Measurements from ENCODE around the gene MICALL2. TPM values are rescaled to one million over a fixed set of nuclear protein-coding genes. Genes with fewer than 3 reads are reported as not detected.

Gene MICALL2
- total RNA-seq, 1 donor from 2014 or later, result 1.8 TPM

DNA sequence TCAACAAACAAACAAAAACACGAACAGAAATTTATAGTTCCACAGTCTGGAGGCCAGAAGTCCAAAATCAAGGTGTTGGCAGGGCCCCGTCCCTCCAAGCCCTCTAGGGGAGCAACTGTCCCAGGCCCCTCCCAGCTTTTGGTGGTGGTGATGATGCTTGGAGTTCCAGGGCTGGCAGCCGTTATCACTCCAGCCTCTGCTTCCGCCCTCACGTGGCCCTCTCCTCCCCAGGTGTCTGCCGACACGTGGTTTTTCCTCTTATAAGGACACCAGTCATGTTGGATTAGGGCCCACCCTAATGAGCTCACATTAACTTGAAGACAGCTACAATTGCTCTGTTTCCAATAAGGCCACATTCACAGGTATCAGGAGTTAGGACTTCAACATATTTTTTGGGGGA, 49.7 kb downstream of the MICALL2 start:
- no peaks in the 10 kb centered on the region for H3K36me3 Mint-ChIP-seq (ENCODE audit: low read depth)
- H3K4me3 Mint-ChIP-seq, result no peak overlapping the region
- no peak overlapping the region for H3K27ac Mint-ChIP-seq
- intact Hi-C loops (cut with micrococcal nuclease), result no loop called here
- H3K9me3 Mint-ChIP-seq, result no peaks in the 10 kb centered on the region
- no peak for DNase-seq
- peaks cover 1% of the 10 kb centered on the region for H3K4me1 Mint-ChIP-seq
- H3K27me3 Mint-ChIP-seq, result peaks cover 6% of the 10 kb centered on the region

- no peak overlapping the region for H3K4me3 Mint-ChIP-seq
Observed at GRCh38 chr7:1408466-1408865, 50.8 kb downstream of the MICALL2 start.

GRCh38 chr7:1407892-1408291, 51.4 kb downstream of the MICALL2 start:
- Mint-ChIP-seq H3K27me3 (peaks cover 18% of the 10 kb centered on the region), H3K4me1 (peaks cover 2% of the 10 kb centered on the region), H3K4me3 (no peak overlapping the region), H3K9me3 (no peaks in the 10 kb centered on the region), H3K36me3 (ENCODE audit: low read depth) (no peaks in the 10 kb centered on the region), H3K27ac (no peak overlapping the region)
- intact Hi-C loops (cut with micrococcal nuclease), result no loop called here
- no peak for DNase-seq

More at GRCh38 chr7:1408466-1408865, 50.8 kb downstream of the MICALL2 start:
- Mint-ChIP-seq H3K9me3 (no peaks in the 10 kb centered on the region), H3K27ac (no peak overlapping the region), H3K27me3 (peaks cover 14% of the 10 kb centered on the region), H3K36me3 (ENCODE audit: low read depth) (no peaks in the 10 kb centered on the region), H3K4me1 (peaks cover 4% of the 10 kb centered on the region)
- intact Hi-C loops (cut with micrococcal nuclease), result no loop called here
- DNase-seq, result no peak

GRCh38 chr7:1404898-1405548, 54.2 kb downstream of the MICALL2 start:
- intact Hi-C loops (cut with micrococcal nuclease), result no loop called here
- Mint-ChIP-seq H3K9me3 (no peaks in the 10 kb centered on the region), H3K27me3 (peaks cover 32% of the 10 kb centered on the region), H3K4me1 (peaks cover 2% of the 10 kb centered on the region), H3K4me3 (no peak overlapping the region), H3K36me3 (ENCODE audit: low read depth) (no peaks in the 10 kb centered on the region), H3K27ac (no peak overlapping the region)
- DNase-seq, result no peak

GRCh38 chr7:1404460-1404809, 54.8 kb downstream of the MICALL2 start:
- no peak for DNase-seq
- no peaks in the 10 kb centered on the region for H3K9me3 Mint-ChIP-seq
- H3K27ac Mint-ChIP-seq, result no peak overlapping the region
- H3K4me3 Mint-ChIP-seq, result no peak overlapping the region
- no peaks in the 10 kb centered on the region for H3K36me3 Mint-ChIP-seq (ENCODE audit: low read depth)
- peaks cover 2% of the 10 kb centered on the region for H3K4me1 Mint-ChIP-seq
- peaks cover 32% of the 10 kb centered on the region for H3K27me3 Mint-ChIP-seq
- intact Hi-C loops (cut with micrococcal nuclease), result no loop called here

GRCh38 chr7:1403638-1404459, 55.4 kb downstream of the MICALL2 start:
- H3K27me3 Mint-ChIP-seq, result peaks cover 32% of the 10 kb centered on the region

DNA sequence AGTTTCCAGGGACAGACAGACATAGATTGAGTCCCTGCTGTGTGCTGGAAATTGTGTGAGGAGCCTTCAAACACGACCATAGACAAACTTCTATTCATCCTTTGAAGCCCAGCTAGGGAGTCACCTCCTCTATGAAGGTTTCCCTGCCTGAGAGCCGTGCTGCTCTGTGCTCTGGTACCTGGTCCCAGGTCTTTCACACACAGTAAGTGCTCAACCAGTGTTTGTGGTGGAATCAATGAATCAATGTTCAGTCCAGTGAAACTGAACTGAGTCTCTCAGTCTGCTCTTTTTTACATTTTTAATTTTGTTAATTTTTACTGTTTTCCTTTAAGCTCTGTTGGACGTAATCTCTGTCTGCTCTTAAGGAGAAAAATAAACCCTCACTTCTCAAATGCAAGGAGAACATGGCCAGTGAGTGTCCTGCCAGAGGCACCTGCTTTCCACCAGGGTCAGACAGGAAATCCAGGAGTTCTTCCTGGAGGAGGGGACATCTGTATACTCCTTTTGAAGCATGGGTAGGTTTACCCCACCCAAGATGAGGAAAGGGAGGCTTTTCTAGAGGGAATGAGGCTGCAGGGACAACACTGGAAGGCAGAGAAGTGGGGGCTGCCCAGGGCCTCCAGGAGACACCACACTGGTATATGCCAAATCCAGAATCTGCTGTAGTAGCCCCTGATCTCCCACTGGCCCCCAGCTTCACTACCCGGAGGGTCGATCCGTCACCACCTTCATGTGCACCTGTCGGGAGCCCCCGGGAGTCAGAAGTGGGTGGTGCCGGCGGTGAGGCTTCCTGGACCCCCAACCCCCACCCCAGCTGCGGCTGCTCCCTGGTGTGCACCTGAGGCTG, 56.3 kb downstream of the MICALL2 start:
- Mint-ChIP-seq H3K4me3 (no peak overlapping the region), H3K27me3 (peaks cover 32% of the 10 kb centered on the region), H3K9me3 (no peaks in the 10 kb centered on the region), H3K27ac (no peak overlapping the region), H3K4me1 (peaks cover 2% of the 10 kb centered on the region), H3K36me3 (ENCODE audit: low read depth) (no peaks in the 10 kb centered on the region)
- no peak for DNase-seq
- intact Hi-C loops (cut with micrococcal nuclease), result no loop called here

More at GRCh38 chr7:1403638-1404459, 55.4 kb downstream of the MICALL2 start:
- H3K4me3 Mint-ChIP-seq, result no peak overlapping the region
- H3K27ac Mint-ChIP-seq, result no peak overlapping the region
- intact Hi-C loops (cut with micrococcal nuclease), result no loop called here
- no peaks in the 10 kb centered on the region for H3K36me3 Mint-ChIP-seq (ENCODE audit: low read depth)
- peaks cover 2% of the 10 kb centered on the region for H3K4me1 Mint-ChIP-seq
- DNase-seq, result no peak
- no peaks in the 10 kb centered on the region for H3K9me3 Mint-ChIP-seq

- DNase-seq, result no peak
- H3K27me3 Mint-ChIP-seq, result peaks cover 33% of the 10 kb centered on the region
- H3K4me1 Mint-ChIP-seq, result peaks cover 2% of the 10 kb centered on the region
- no peak overlapping the region for H3K27ac Mint-ChIP-seq
- no peaks in the 10 kb centered on the region for H3K36me3 Mint-ChIP-seq (ENCODE audit: low read depth)
- no peak overlapping the region for H3K4me3 Mint-ChIP-seq
- H3K9me3 Mint-ChIP-seq, result no peaks in the 10 kb centered on the region
- intact Hi-C loops (cut with micrococcal nuclease), result no loop called here
Observed at GRCh38 chr7:1402110-1402790, 57.0 kb downstream of the MICALL2 start.

- peaks cover 2% of the 10 kb centered on the region for H3K4me1 Mint-ChIP-seq
- H3K36me3 Mint-ChIP-seq (ENCODE audit: low read depth), result no peaks in the 10 kb centered on the region
- H3K9me3 Mint-ChIP-seq, result no peaks in the 10 kb centered on the region
- no peak overlapping the region for H3K4me3 Mint-ChIP-seq
- H3K27me3 Mint-ChIP-seq, result peaks cover 32% of the 10 kb centered on the region
- H3K27ac Mint-ChIP-seq, result no peak overlapping the region
- intact Hi-C loops (cut with micrococcal nuclease), result no loop called here
- no peak for DNase-seq
Observed at GRCh38 chr7:1401011-1401410, 58.3 kb downstream of the MICALL2 start.

DNA sequence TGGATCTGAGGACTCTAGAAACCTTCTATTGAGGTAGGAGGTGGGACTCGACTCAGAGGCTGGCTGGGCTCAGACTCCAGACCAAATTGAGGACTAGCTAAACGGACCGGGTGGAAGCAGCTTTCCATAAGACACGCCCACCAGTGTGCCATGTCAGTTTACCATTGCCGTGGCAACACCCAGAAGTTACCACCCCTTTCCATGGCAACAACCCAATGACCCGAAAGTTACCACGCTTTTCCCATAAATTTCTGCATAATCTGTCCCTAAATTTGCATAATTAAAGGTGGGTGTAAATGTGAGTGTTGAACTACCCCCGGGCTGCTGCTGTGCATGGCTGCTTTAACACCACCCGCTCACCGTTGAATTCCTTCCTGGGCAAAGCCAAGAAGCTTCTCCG, 58.9 kb downstream of the MICALL2 start:
- no peak for DNase-seq
- Mint-ChIP-seq H3K4me3 (no peak overlapping the region), H3K27ac (no peak overlapping the region), H3K4me1 (peaks cover 2% of the 10 kb centered on the region), H3K36me3 (ENCODE audit: low read depth) (no peaks in the 10 kb centered on the region), H3K27me3 (peaks cover 30% of the 10 kb centered on the region), H3K9me3 (no peaks in the 10 kb centered on the region)
- intact Hi-C loops (cut with micrococcal nuclease), result no loop called here

GRCh38 chr7:1397491-1398327, 61.6 kb downstream of the MICALL2 start:
- Mint-ChIP-seq H3K9me3 (no peaks in the 10 kb centered on the region), H3K27ac (no peak overlapping the region), H3K4me3 (no peak overlapping the region), H3K4me1 (no peaks in the 10 kb centered on the region), H3K27me3 (peaks cover 16% of the 10 kb centered on the region), H3K36me3 (ENCODE audit: low read depth) (no peaks in the 10 kb centered on the region)
- no peak for DNase-seq
- intact Hi-C loops (cut with micrococcal nuclease), result no loop called here

DNA sequence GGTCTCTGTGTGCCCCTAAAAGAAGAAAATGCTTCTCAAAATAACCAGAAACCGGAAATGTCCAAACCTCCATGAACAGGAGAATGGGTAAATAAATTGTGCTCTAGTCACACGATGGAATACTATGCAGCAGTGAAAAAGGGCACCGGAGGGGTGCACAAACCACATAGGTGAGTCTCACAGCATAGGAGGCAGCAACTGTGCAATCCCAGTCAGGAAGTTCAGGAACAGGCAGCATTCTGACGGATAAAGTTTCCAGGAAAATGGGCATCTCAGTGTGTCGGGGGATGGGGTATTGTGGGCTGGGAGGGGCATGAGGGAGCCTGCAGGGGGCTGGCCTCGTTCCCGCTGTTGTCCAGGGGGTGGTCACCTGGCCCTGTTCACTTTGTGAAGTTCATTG, 63.1 kb downstream of the MICALL2 start:
- Mint-ChIP-seq H3K27me3 (peaks cover 8% of the 10 kb centered on the region), H3K4me3 (no peak overlapping the region), H3K4me1 (no peaks in the 10 kb centered on the region), H3K36me3 (ENCODE audit: low read depth) (no peaks in the 10 kb centered on the region), H3K27ac (no peak overlapping the region), H3K9me3 (peaks cover 6% of the 10 kb centered on the region)
- DNase-seq, result no peak
- intact Hi-C loops (cut with micrococcal nuclease), result no loop called here
